ENCODE measurements around the gene LRRC75A.
"Not testable (repeated sequence)": the region's sequence is repeated elsewhere in the genome, so short reads cannot be mapped to it uniquely, and the experiment has no call there.

The LRRC75A gene

GRCh38 chr17:16407911-16408588 is 83.9 kb downstream of the LRRC75A start:
- no peak for TF ChIP-seq JUND (IDR thresholded peaks at IDR 0.05; ENCODE audit: low read depth)
- in situ Hi-C loops (cut with HindIII; ENCODE audit: low pct_unique_long_range_greater_than_20kb, low sequenced_read_pairs): no loop called here
- DNase-seq (ENCODE audit: low read depth in 1 of 2, low spot score in 1 of 2): peak in 1 of 2 experiments; percentile 23

GRCh38 chr17:16406742-16407674 is 85.0 kb downstream of the LRRC75A start:
- no peak for TF ChIP-seq JUND (IDR thresholded peaks at IDR 0.05; ENCODE audit: low read depth)
- no peak for DNase-seq (ENCODE audit: low read depth in 1 of 2, low spot score in 1 of 2)
- in situ Hi-C loops (cut with HindIII; ENCODE audit: low pct_unique_long_range_greater_than_20kb, low sequenced_read_pairs): no loop called here

GRCh38 chr17:16403847-16404246 is 88.1 kb downstream of the LRRC75A start:
- DNase-seq (ENCODE audit: low read depth in 1 of 2, low spot score in 1 of 2); in situ Hi-C loops (cut with HindIII; ENCODE audit: low pct_unique_long_range_greater_than_20kb, low sequenced_read_pairs): not testable (repeated sequence)

GRCh38 chr17:16398270-16399267 is 93.4 kb downstream of the LRRC75A start:
- peak in 1 of 2 experiments; percentile 13 for DNase-seq (ENCODE audit: low read depth in 1 of 2, low spot score in 1 of 2)
- TF ChIP-seq JUND (IDR thresholded peaks at IDR 0.05; ENCODE audit: low read depth): no peak
- in situ Hi-C loops (cut with HindIII; ENCODE audit: low pct_unique_long_range_greater_than_20kb, low sequenced_read_pairs): no loop called here

- DNase-seq (ENCODE audit: low read depth in 1 of 2, low spot score in 1 of 2); in situ Hi-C loops (cut with HindIII; ENCODE audit: low pct_unique_long_range_greater_than_20kb, low sequenced_read_pairs): not testable (repeated sequence)
Measured at GRCh38 chr17:16396693-16397092, 95.3 kb downstream of the LRRC75A start.

GRCh38 chr17:16395887-16396286 is 96.1 kb downstream of the LRRC75A start:
- DNase-seq (ENCODE audit: low read depth in 1 of 2, low spot score in 1 of 2); in situ Hi-C loops (cut with HindIII; ENCODE audit: low pct_unique_long_range_greater_than_20kb, low sequenced_read_pairs): not testable (repeated sequence)

GRCh38 chr17:16392491-16392890 is 99.5 kb downstream of the LRRC75A start:
- in situ Hi-C loops (cut with HindIII; ENCODE audit: low pct_unique_long_range_greater_than_20kb, low sequenced_read_pairs); DNase-seq (ENCODE audit: low read depth in 1 of 2, low spot score in 1 of 2): not testable (repeated sequence)

Measured in T47D (cell line).